BE2C (cell line): ENCODE data around the gene CUTA.

Source experiments
- DNase-seq: peaks from one replicate; pipeline ENCODE4 v3.0.0-alpha.2; 2020
- H3K27me3 ChIP-seq: fragments of 250-450 bp; sonication (Bioruptor Pico); 2 replicates; pipeline ENCODE4 v1.5.1; 2020; ENCODE audit warnings: mild to moderate bottlenecking
- H3K36me3 ChIP-seq: fragments of 250-450 bp; sonication (Bioruptor Pico); 2 replicates; pipeline ENCODE4 v1.5.1; 2020; ENCODE audit warnings: mild to moderate bottlenecking
- H3K4me1 ChIP-seq: fragments of 250-450 bp; sonication (Bioruptor Pico); 2 replicates; pipeline ENCODE4 v1.5.1; 2020
- H3K4me3 ChIP-seq: 2 replicates; pipeline ENCODE4 v1.5.1; 2011; ENCODE audit warnings: low read depth, low read length
- H3K9me3 ChIP-seq: fragments of 250-450 bp; sonication (Bioruptor Pico); 2 replicates; pipeline ENCODE4 v1.5.1; 2020
- TF ChIP-seq, protein P1 (sequence below): IDR thresholded peaks from 2 replicates; pipeline ENCODE4 v1.5.1; 2012; ENCODE audit warnings: mild to moderate bottlenecking, low read depth, low read length

The CUTA gene

DNA sequence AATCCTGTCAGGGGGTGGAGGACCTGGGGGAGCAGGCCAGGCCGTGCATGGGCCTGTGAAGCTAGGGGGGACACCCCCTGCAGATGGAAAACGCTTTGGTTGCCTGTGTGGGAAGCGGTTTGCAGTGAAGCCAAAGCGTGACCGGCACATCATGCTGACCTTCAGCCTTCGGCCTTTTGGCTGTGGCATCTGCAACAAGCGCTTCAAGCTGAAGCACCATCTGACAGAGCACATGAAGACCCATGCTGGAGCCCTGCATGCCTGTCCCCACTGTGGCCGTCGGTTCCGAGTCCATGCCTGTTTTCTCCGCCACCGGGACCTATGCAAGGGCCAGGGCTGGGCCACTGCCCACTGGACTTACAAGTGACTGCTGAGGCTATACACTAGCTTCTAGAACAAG lies 38.2 kb upstream of the CUTA start:
- H3K36me3 ChIP-seq = peaks cover 14% of the 10 kb centered on the region; the same call in 1 of the 2 replicates
- DNase-seq = no peak
- H3K4me1 ChIP-seq = no peaks in the 10 kb centered on the region
- H3K9me3 ChIP-seq = no peaks in the 10 kb centered on the region
- no peaks in the 10 kb centered on the region for H3K27me3 ChIP-seq
- H3K4me3 ChIP-seq = no peak overlapping the region
- TF ChIP-seq, protein P1, sequence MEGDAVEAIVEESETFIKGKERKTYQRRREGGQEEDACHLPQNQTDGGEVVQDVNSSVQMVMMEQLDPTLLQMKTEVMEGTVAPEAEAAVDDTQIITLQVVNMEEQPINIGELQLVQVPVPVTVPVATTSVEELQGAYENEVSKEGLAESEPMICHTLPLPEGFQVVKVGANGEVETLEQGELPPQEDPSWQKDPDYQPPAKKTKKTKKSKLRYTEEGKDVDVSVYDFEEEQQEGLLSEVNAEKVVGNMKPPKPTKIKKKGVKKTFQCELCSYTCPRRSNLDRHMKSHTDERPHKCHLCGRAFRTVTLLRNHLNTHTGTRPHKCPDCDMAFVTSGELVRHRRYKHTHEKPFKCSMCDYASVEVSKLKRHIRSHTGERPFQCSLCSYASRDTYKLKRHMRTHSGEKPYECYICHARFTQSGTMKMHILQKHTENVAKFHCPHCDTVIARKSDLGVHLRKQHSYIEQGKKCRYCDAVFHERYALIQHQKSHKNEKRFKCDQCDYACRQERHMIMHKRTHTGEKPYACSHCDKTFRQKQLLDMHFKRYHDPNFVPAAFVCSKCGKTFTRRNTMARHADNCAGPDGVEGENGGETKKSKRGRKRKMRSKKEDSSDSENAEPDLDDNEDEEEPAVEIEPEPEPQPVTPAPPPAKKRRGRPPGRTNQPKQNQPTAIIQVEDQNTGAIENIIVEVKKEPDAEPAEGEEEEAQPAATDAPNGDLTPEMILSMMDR = no peak

DNA sequence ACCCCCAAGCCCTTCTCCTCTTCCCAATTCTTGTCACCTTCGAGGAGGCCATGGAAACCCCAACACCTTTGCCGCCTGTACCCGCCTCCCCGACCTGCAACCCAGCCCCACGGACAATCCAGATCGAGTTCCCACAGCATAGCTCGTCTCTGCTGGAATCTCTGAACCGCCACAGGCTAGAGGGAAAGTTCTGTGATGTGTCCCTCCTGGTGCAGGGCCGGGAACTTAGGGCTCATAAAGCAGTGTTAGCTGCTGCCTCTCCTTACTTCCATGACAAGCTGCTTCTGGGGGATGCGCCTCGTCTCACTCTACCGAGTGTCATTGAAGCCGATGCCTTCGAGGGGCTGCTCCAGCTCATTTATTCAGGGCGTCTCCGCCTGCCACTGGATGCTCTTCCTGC lies 37.1 kb upstream of the CUTA start:
- Histone ChIP-seq H3K36me3 (peaks cover 14% of the 10 kb centered on the region; the same call in 1 of the 2 replicates), H3K9me3 (no peaks in the 10 kb centered on the region), H3K4me1 (no peaks in the 10 kb centered on the region), H3K4me3 (peak overlapping the region; percentile 94), H3K27me3 (no peaks in the 10 kb centered on the region)
- TF ChIP-seq, protein P1 = no peak
- DNase-seq = no peak

DNA sequence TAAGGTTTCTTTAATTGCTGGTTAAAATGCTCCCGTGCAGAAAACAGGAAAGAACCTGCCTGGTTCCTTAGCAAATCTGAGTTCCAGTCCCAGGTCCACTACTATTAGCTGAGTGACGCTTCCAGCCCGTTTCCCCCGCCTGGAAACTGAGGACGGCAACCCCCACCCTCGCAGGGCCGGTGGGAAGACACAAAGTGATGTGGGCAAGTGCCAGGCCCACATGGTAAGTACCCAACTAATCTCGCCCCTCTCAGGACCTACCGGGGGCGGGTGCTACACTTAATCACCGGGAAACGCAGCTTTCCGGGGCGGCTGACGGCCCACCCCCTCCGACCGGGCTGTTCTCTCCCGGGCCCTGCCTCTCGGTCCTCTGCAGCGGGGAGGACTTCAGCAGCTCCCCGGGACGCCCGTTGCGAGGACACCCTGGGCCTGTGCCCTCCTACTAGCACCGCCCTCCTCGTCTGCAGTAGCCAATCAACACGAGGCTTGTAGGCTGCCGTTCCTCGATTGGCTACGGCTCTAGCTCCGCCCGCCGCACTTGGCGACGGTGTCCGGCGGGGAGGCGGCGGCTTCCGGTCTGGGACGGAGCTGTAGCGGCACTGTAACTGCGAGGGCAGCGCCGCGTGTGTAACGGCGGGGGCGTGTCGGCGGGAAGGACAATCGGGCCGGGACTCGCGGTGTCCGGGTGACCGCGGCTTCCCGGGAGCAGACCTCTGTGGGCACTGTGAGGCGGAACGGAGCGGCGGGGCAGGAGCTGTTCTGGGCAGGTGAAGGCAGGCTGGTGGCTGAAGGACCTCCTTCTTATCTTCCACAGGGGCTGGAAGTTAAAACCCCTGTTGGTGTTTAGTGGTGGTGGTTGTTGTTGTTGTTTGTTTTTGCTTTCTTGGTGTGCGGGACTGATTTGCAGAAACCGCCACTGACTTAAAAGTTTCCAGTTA lies 36.4 kb upstream of the CUTA start, which contains the start of gene ZBTB9:
Gene ZBTB9 (plus strand): TSS at position 568 of the 938 bp plus-strand sequence. CDS start 525 bp downstream, outside the sequence.
- Histone ChIP-seq H3K4me3 (peak within 1 kb of the TSS; percentile 94), H3K4me1 (no peaks in the 10 kb centered on the region), H3K36me3 (peaks cover 14% of the 10 kb centered on the region; the same call in 1 of the 2 replicates), H3K9me3 (no peaks in the 10 kb centered on the region), H3K27me3 (no peaks in the 10 kb centered on the region)
- DNase-seq = peak; percentile 97
- TF ChIP-seq, protein P1 = no peak

DNA sequence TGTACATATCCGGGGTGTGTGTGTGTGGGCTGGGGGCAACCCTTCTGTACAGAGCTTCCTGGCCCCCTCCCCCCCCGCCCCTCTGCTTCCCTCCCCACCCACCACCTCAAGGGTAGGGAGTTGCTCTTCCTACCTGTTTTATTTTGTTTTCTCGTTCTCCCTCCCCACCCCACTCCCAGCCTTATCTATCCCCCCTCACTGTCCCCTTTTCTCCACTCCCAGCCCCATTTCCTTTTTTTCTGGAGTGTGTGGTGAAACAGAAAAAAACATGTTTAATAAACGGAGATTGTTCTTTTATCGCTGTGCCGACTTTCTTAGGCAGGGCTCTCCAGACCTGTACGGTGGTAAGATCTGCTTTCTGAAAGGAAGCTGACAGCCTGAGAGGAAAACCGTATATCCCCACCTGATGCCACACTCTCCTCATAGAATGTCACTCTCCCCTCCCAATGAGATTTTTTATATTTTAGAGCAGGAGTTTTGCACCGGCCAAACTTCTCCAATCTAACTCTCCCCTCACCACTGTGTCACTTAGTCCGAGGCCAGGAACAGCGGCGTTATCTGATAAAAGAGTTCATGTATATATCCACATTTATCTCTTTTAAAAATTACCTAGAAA lies 35.6 kb upstream of the CUTA start:
- H3K36me3 ChIP-seq = peaks cover 14% of the 10 kb centered on the region; the same call in 1 of the 2 replicates
- TF ChIP-seq, protein P1 = no peak
- DNase-seq = no peak
- H3K27me3 ChIP-seq = no peaks in the 10 kb centered on the region
- H3K4me1 ChIP-seq = no peaks in the 10 kb centered on the region
- H3K4me3 ChIP-seq = peak overlapping the region; percentile 94
- H3K9me3 ChIP-seq = no peaks in the 10 kb centered on the region

DNA sequence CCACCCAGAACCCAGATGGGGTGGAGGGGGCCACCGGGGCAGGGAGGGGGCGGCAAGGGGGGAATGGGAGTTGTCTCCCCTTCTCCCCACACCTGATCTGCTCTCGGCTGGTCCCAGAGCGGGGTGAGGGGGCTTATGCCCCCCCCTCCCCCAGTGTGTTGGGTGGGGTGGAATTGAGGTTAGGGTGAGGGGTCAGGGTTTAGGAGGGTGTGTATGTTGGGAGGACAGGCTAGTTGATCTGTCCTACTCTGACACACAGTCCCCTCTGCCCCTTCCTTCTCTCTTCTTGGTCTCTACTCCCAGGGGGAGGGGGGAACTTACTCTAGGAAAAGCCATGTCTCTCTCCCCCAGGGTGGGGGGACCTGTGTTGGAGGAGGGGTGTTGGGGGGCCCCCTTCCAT lies 34.6 kb upstream of the CUTA start:
- H3K4me3 ChIP-seq = no peak overlapping the region
- H3K36me3 ChIP-seq = peaks cover 14% of the 10 kb centered on the region; the same call in 1 of the 2 replicates
- H3K27me3 ChIP-seq = no peaks in the 10 kb centered on the region
- no peaks in the 10 kb centered on the region for H3K4me1 ChIP-seq
- no peak for DNase-seq
- no peaks in the 10 kb centered on the region for H3K9me3 ChIP-seq
- TF ChIP-seq, protein P1 = no peak
